ENCODE data around the gene TSC22D2.

- TF ChIP-seq CTCF (IDR thresholded peaks at IDR 0.05) = no peak
- no peak for TF ChIP-seq POLR2AphosphoS5 (IDR thresholded peaks at IDR 0.05; ENCODE audit: low read depth, low read length)
- TF ChIP-seq REST (IDR thresholded peaks at IDR 0.05; ENCODE audit: insufficient read depth in 1 of 2, low read depth in 2 of 2, low read length in 1 of 2) = no peak
- no peak for TF ChIP-seq SIN3A (IDR thresholded peaks at IDR 0.05; ENCODE audit: borderline replicate concordance, insufficient read depth, low read depth, low read length)
- no peak for TF ChIP-seq TCF7L2 (IDR thresholded peaks at IDR 0.05; ENCODE audit: low read depth, low read length)
Measured at GRCh38 chr3:150428562-150428961, 20.5 kb downstream of the TSC22D2 start.
